Measurements from ENCODE around the gene RASAL2.
"Not testable (repeated sequence)": the region's sequence is repeated elsewhere in the genome, so short reads cannot be mapped to it uniquely, and the experiment has no call there.

The RASAL2 gene

GRCh38 chr1:178165196-178165595 lies 71.3 kb downstream of the RASAL2 start:
- no peak for DNase-seq (ENCODE audit: low read depth)

GRCh38 chr1:178166429-178167024 lies 72.6 kb downstream of the RASAL2 start:
- DNase-seq (ENCODE audit: low read depth), result no peak

GRCh38 chr1:178168536-178168935 lies 74.6 kb downstream of the RASAL2 start:
- no peak for DNase-seq (ENCODE audit: low read depth)

GRCh38 chr1:178169649-178170048 lies 75.7 kb downstream of the RASAL2 start:
- no peak for DNase-seq (ENCODE audit: low read depth)

- DNase-seq (ENCODE audit: low read depth), result no peak
Observed at GRCh38 chr1:178172939-178173338, 79.0 kb downstream of the RASAL2 start.

GRCh38 chr1:178174539-178174938 lies 80.6 kb downstream of the RASAL2 start:
- DNase-seq (ENCODE audit: low read depth), result no peak

- DNase-seq (ENCODE audit: low read depth), result no peak
Observed at GRCh38 chr1:178180405-178180804, 86.5 kb downstream of the RASAL2 start.

GRCh38 chr1:178183796-178184195 lies 89.9 kb downstream of the RASAL2 start:
- no peak for DNase-seq (ENCODE audit: low read depth)

GRCh38 chr1:178188306-178188705 lies 94.4 kb downstream of the RASAL2 start:
- DNase-seq (ENCODE audit: low read depth), result no peak

GRCh38 chr1:178189814-178190213 lies 95.9 kb downstream of the RASAL2 start:
- DNase-seq (ENCODE audit: low read depth), result no peak

GRCh38 chr1:178190881-178191280 lies 97.0 kb downstream of the RASAL2 start:
- no peak for DNase-seq (ENCODE audit: low read depth)

GRCh38 chr1:178192686-178193085 lies 98.8 kb downstream of the RASAL2 start:
- peak; percentile 53 for DNase-seq (ENCODE audit: low read depth)

- no peak for DNase-seq (ENCODE audit: low read depth)
Observed at GRCh38 chr1:178196631-178197030, 102.7 kb downstream of the RASAL2 start.

- not testable (repeated sequence) for DNase-seq (ENCODE audit: low read depth)
Observed at GRCh38 chr1:178202095-178202494, 108.2 kb downstream of the RASAL2 start.

GRCh38 chr1:178202546-178202945 lies 108.6 kb downstream of the RASAL2 start:
- not testable (repeated sequence) for DNase-seq (ENCODE audit: low read depth)

- not testable (repeated sequence) for DNase-seq (ENCODE audit: low read depth)
Observed at GRCh38 chr1:178208269-178208856, 114.5 kb downstream of the RASAL2 start.

GRCh38 chr1:178209935-178210334 lies 116.0 kb downstream of the RASAL2 start:
- no peak for DNase-seq (ENCODE audit: low read depth)

GRCh38 chr1:178218550-178218949 lies 124.6 kb downstream of the RASAL2 start:
- DNase-seq (ENCODE audit: low read depth), result no peak

- DNase-seq (ENCODE audit: low read depth), result no peak
Observed at GRCh38 chr1:178220094-178220493, 126.2 kb downstream of the RASAL2 start.

GRCh38 chr1:178223289-178223688 lies 129.4 kb downstream of the RASAL2 start:
- no peak for DNase-seq (ENCODE audit: low read depth)

- DNase-seq (ENCODE audit: low read depth), result no peak
Observed at GRCh38 chr1:178224358-178224757, 130.5 kb downstream of the RASAL2 start.

GRCh38 chr1:178230881-178231409 lies 137.0 kb downstream of the RASAL2 start:
- DNase-seq (ENCODE audit: low read depth), result no peak

- DNase-seq (ENCODE audit: low read depth), result no peak
Observed at GRCh38 chr1:178232108-178232507, 138.2 kb downstream of the RASAL2 start.

GRCh38 chr1:178232949-178233348 lies 139.0 kb downstream of the RASAL2 start:
- DNase-seq (ENCODE audit: low read depth), result peak; percentile 44
